Liver (tissue), 9 donors: ENCODE measurements around the gene CIZ1. TPM values are rescaled to one million over a fixed set of nuclear protein-coding genes. Genes with fewer than 3 reads are reported as not detected.

Experiments
- DNase-seq: peaks from one replicate; pipeline ENCODE4 v3.0.0-alpha.2; 2017; ENCODE audit warnings: low spot score
- H3K27ac ChIP-seq, 2 donors: one replicate each; pipeline ENCODE4 v1.7.0; 2013; ENCODE audit warnings: inconsistent platforms in 2 of 2, low read length in 2 of 2, control low read depth in 1 of 2, low read depth in 1 of 2, mild to moderate bottlenecking in 1 of 2
- H3K27me3 ChIP-seq, 4 donors: one replicate each; pipeline versions ENCODE4 v1.6.1 to v1.7.0; 2013; ENCODE audit warnings: low read length in 3 of 4, inconsistent platforms in 1 of 4, mild to moderate bottlenecking in 1 of 4, moderate library complexity in 1 of 4; ENCODE audit not compliant: control insufficient read depth in 4 of 4, insufficient read depth in 4 of 4
- H3K36me3 ChIP-seq, 4 donors: one replicate each; pipeline versions ENCODE4 v1.6.1 to v1.7.0; 2013; ENCODE audit warnings: low read length in 3 of 4, mild to moderate bottlenecking in 3 of 4, low read depth in 1 of 4, moderate library complexity in 1 of 4; ENCODE audit not compliant: control insufficient read depth in 4 of 4, insufficient read depth in 3 of 4
- H3K4me1 ChIP-seq, 4 donors: one replicate each; pipeline versions ENCODE4 v1.6.1 to v1.7.0; 2013; ENCODE audit warnings: low read length in 3 of 4, mild to moderate bottlenecking in 3 of 4, moderate library complexity in 1 of 4; ENCODE audit not compliant: control insufficient read depth in 4 of 4, insufficient read depth in 4 of 4
- H3K4me3 ChIP-seq, 3 donors: one replicate each; pipeline versions ENCODE4 v1.6.1 to v1.7.0; 2013; ENCODE audit warnings: low read length in 3 of 3, control low read depth in 1 of 3, low read depth in 1 of 3, mild to moderate bottlenecking in 1 of 3
- H3K9ac ChIP-seq, 2 donors: one replicate each; pipeline ENCODE4 v1.7.0; 2013; ENCODE audit warnings: low read length in 2 of 2, mild to moderate bottlenecking in 2 of 2, moderate library complexity in 2 of 2, control low read depth in 1 of 2, low read depth in 1 of 2
- H3K9me3 ChIP-seq, 4 donors: one replicate each; pipeline versions ENCODE4 v1.6.1 to v1.7.0; 2013; ENCODE audit warnings: low read length in 3 of 4; ENCODE audit not compliant: control insufficient read depth in 4 of 4
- ATF3 ChIP-seq: IDR thresholded peaks from 2 replicates; pipeline ENCODE4 v1.6.1; 2016; ENCODE audit warnings: antibody characterized with exemption
- CTCF ChIP-seq: fragments of 150-350 bp; IDR thresholded peaks from 2 replicates; pipeline ENCODE4 v1.5.1; 2017; ENCODE audit warnings: improper control_type of control experiment, low read depth, low read length; ENCODE audit not compliant: missing input control
- EGR1 ChIP-seq, 2 donors: IDR thresholded peaks; 2 replicates each; pipeline ENCODE4 v1.6.1; 2016 to 2018; ENCODE audit warnings: antibody characterized with exemption in 2 of 2, low read depth in 2 of 2
- FOXA1 ChIP-seq: IDR thresholded peaks from 2 replicates; pipeline ENCODE4 v1.6.1; 2016; ENCODE audit warnings: antibody characterized with exemption
- FOXA2 ChIP-seq: IDR thresholded peaks from 2 replicates; pipeline ENCODE4 v1.6.1; 2016; ENCODE audit warnings: antibody characterized with exemption
- HNF4G ChIP-seq: IDR thresholded peaks from 2 replicates; pipeline ENCODE4 v1.6.1; 2016; ENCODE audit warnings: antibody characterized with exemption
- JUND ChIP-seq, 2 donors: IDR thresholded peaks; 2 replicates each; pipeline ENCODE4 v1.6.1; 2016; ENCODE audit warnings: antibody characterized with exemption in 2 of 2
- NR2F2 ChIP-seq: IDR thresholded peaks from 2 replicates; pipeline ENCODE4 v1.6.1; 2016; ENCODE audit warnings: antibody characterized with exemption
- RAD21 ChIP-seq, 2 donors: IDR thresholded peaks; 2 replicates each; pipeline ENCODE4 v1.6.1; 2016; ENCODE audit warnings: antibody characterized with exemption in 2 of 2, mild to moderate bottlenecking in 2 of 2
- REST ChIP-seq: IDR thresholded peaks from 2 replicates; pipeline ENCODE4 v1.6.1; 2016; ENCODE audit warnings: antibody characterized with exemption, mild to moderate bottlenecking
- RXRA ChIP-seq, 2 donors: IDR thresholded peaks; 2 replicates each; pipeline ENCODE4 v1.6.1; 2017 to 2018; ENCODE audit warnings: antibody characterized with exemption in 2 of 2, mild to moderate bottlenecking in 1 of 2
- TAF1 ChIP-seq: conservative IDR thresholded peaks from 2 replicates; pipeline ENCODE4 v1.6.1; 2016; ENCODE audit warnings: antibody characterized with exemption, mild to moderate bottlenecking
- YY1 ChIP-seq: IDR thresholded peaks from 2 replicates; pipeline ENCODE4 v1.6.1; 2016; ENCODE audit warnings: antibody characterized with exemption, mild to moderate bottlenecking
- ZBTB33 ChIP-seq: IDR thresholded peaks from 2 replicates; pipeline ENCODE4 v1.6.1; 2016; ENCODE audit warnings: antibody characterized with exemption
- WGBS: extraction: QIAGEN DNeasy Blood & Tissue Kit; methylation state at CpG from one replicate; pipeline ENCODE4 v1.1.7; 2013; 5-methylcytosine and 5-hydroxymethylcytosine counted together
- polyA plus RNA-seq, 2 donors: library from polyadenylated mRNA; stranded (reverse) in 1 of 2; unstranded in 1 of 2; fragments of 200-250 nt in 1 of 2; fragments of >200 nt in 1 of 2; fragmentation: Nextera tagmentation in 1 of 2; extraction: Ambion mirVana in 1 of 2; gene quantifications; one replicate each; pipeline versions ENCODE4 v1.2.1 to v1.2.3, GENCODE V29; 2013 to 2015
- total RNA-seq, 2 donors: library from RNA; depleted of rRNA; stranded (reverse); fragments of >200 nt; gene quantifications; one replicate each; pipeline ENCODE4 v1.2.3, GENCODE V29; 2014
- donor health status: healthy.
- donor health status: healthy.
- donor health status: healthy.
- donor health status: healthy.
- donor health status: healthy.

Gene CIZ1
- total and polyA plus RNA-seq, 4 donors: 12.5 to 15.5 (median 13.7) TPM

- H3K36me3 ChIP-seq: peaks cover 0 to 3% (median 0%) of the 10 kb centered on the region in 4 donors
- DNase-seq: no peak
- 90% methylated on average over 19 of the region's 19 CpGs for WGBS
- H3K27me3 ChIP-seq: no peaks in the 10 kb centered on the region
- no peak for TF ChIP-seq RAD21 (IDR thresholded peaks at IDR 0.05)
- no peak for TF ChIP-seq EGR1 (IDR thresholded peaks at IDR 0.05; ENCODE audit: low read depth in 2 of 2)
- no peak overlapping the region for H3K9ac ChIP-seq
- H3K4me3 ChIP-seq: no peak overlapping the region
- no peaks in the 10 kb centered on the region for H3K4me1 ChIP-seq
- H3K9me3 ChIP-seq: no peaks in the 10 kb centered on the region
- H3K27ac ChIP-seq: no peak overlapping the region
These were observed 34.5 kb upstream of the CIZ1 start for GRCh38 chr9:128225770-128226411.

- H3K4me3 ChIP-seq: no peak overlapping the region
- H3K27ac ChIP-seq: no peak overlapping the region
- TF ChIP-seq ATF3 (no peak), RXRA (IDR thresholded peaks at IDR 0.05) (no peak), FOXA2 (no peak), CTCF (no peak), FOXA1 (no peak), NR2F2 (no peak), TAF1 (no peak), YY1 (no peak), ZBTB33 (no peak), HNF4G (no peak), JUND (IDR thresholded peaks at IDR 0.05) (no peak)
- no peak for DNase-seq
- no peaks in the 10 kb centered on the region for H3K4me1 ChIP-seq
- no peaks in the 10 kb centered on the region for H3K9me3 ChIP-seq
- no peaks in the 10 kb centered on the region for H3K27me3 ChIP-seq
- H3K36me3 ChIP-seq: peaks cover 0 to 3% (median 0%) of the 10 kb centered on the region in 4 donors
- no peak overlapping the region for H3K9ac ChIP-seq
- 93% methylated on average over 7 of the region's 7 CpGs for WGBS
These were observed 33.5 kb upstream of the CIZ1 start for GRCh38 chr9:128224877-128225276.

GRCh38 chr9:128222880-128223670, 31.7 kb upstream of the CIZ1 start:
- no peaks in the 10 kb centered on the region for H3K27me3 ChIP-seq
- H3K9ac ChIP-seq: no peak overlapping the region
- WGBS: 90% methylated on average over 13 of the region's 13 CpGs
- peaks cover 1 to 13% (median 6%) of the 10 kb centered on the region in 4 donors for H3K4me1 ChIP-seq
- no peaks in the 10 kb centered on the region for H3K9me3 ChIP-seq
- H3K27ac ChIP-seq: no peak overlapping the region
- H3K4me3 ChIP-seq: no peak overlapping the region
- DNase-seq: no peak
- H3K36me3 ChIP-seq: peaks cover 0 to 3% (median 0%) of the 10 kb centered on the region in 4 donors
- TF ChIP-seq ZBTB33 (no peak), EGR1 (IDR thresholded peaks at IDR 0.05; ENCODE audit: low read depth in 2 of 2) (no peak), REST (no peak), RXRA (IDR thresholded peaks at IDR 0.05) (no peak), CTCF (no peak)
